CD4-positive, alpha-beta T cell treated with Interleukin-17A for 4 hours (primary cell): ENCODE data around the gene GDPD2.
"Not testable (repeated sequence)": the region's sequence is repeated elsewhere in the genome, so short reads cannot be mapped to it uniquely, and the experiment has no call there.

ENCODE experiments used
- DNase-seq: peaks from one replicate; pipeline ENCODE4 v3.0.0-alpha.2; 2020; ENCODE audit warnings: mixed read lengths

GDPD2 gene

GRCh38 chrX:70422851-70423341 lies at the start of gene GDPD2:
Gene GDPD2, plus strand, starts transcription at chrX:70423314. Its CDS starts 1,671 bp downstream, at chrX:70424985.
- no peak for DNase-seq

- DNase-seq: no peak
Measured at GRCh38 chrX:70386235-70386634, 36.9 kb upstream of the GDPD2 start.

- peak; percentile 11 for DNase-seq
Measured at GRCh38 chrX:70398899-70399298, 24.2 kb upstream of the GDPD2 start.

- DNase-seq: not testable (repeated sequence)
Measured at GRCh38 chrX:70400181-70400580, 22.9 kb upstream of the GDPD2 start.

GRCh38 chrX:70402721-70403120 lies 20.4 kb upstream of the GDPD2 start:
- no peak for DNase-seq

GRCh38 chrX:70405003-70405402 lies 18.1 kb upstream of the GDPD2 start:
- no peak for DNase-seq

GRCh38 chrX:70410921-70411320 lies 12.2 kb upstream of the GDPD2 start:
- DNase-seq: no peak

GRCh38 chrX:70411475-70411874 lies 11.6 kb upstream of the GDPD2 start:
- DNase-seq: no peak

GRCh38 chrX:70421618-70422017 lies 1.5 kb upstream of the GDPD2 start:
- no peak for DNase-seq

- DNase-seq: no peak
Measured at GRCh38 chrX:70423936-70424675, 992 bp downstream of the GDPD2 start.

- DNase-seq: no peak
Measured at GRCh38 chrX:70424801-70425200, 1.7 kb downstream of the GDPD2 start.

GRCh38 chrX:70426286-70427278 lies 3.5 kb downstream of the GDPD2 start:
- DNase-seq: no peak

GRCh38 chrX:70427365-70427764 lies 4.3 kb downstream of the GDPD2 start:
- no peak for DNase-seq

- DNase-seq: no peak
Measured at GRCh38 chrX:70429759-70430158, 6.6 kb downstream of the GDPD2 start.

GRCh38 chrX:70432936-70433847 lies 10.1 kb downstream of the GDPD2 start:
- DNase-seq: no peak

- peak; percentile 81 for DNase-seq
Measured at GRCh38 chrX:70433848-70434351, 10.8 kb downstream of the GDPD2 start.

- peak; percentile 80 for DNase-seq
Measured at GRCh38 chrX:70434352-70434866, 11.3 kb downstream of the GDPD2 start.

GRCh38 chrX:70434914-70435586 lies 11.9 kb downstream of the GDPD2 start:
- peak; percentile 14 for DNase-seq

GRCh38 chrX:70436343-70436742 lies 13.2 kb downstream of the GDPD2 start:
- no peak for DNase-seq

- DNase-seq: no peak
Measured at GRCh38 chrX:70437011-70437410, 13.9 kb downstream of the GDPD2 start.

- no peak for DNase-seq
Measured at GRCh38 chrX:70437921-70438665, 15.0 kb downstream of the GDPD2 start.
